ENCODE results near the gene COPS8. TPM values are rescaled to one million over a fixed set of nuclear protein-coding genes. Genes with fewer than 3 reads are reported as not detected.

COPS8 gene
- total and polyA plus RNA-seq, 2 of the 8 experiments (the other 6 are each of a cell fraction or from before 2014, with no cell fraction given): 59.3 to 67.5 TPM

DNA sequence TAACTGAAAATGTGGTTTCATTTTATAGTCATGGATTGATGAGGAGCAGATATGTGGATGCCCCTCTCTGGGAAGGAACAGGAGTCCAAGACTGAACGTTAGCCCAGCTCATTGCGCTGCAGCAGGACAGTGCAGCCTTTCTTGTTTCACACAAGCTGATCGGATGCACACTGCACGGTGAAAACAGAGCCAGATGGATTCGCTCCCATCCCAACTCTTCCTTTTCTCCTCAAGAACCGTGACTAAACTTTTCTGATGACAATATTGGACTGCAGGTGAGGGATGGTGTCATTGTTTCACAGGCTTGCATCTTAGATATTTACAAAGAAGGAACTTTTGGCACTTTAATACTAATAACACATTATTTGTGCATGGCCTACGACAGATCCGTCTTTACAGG, 33.8 kb upstream of the COPS8 start (continued):
- TF ChIP-seq, protein P1, sequence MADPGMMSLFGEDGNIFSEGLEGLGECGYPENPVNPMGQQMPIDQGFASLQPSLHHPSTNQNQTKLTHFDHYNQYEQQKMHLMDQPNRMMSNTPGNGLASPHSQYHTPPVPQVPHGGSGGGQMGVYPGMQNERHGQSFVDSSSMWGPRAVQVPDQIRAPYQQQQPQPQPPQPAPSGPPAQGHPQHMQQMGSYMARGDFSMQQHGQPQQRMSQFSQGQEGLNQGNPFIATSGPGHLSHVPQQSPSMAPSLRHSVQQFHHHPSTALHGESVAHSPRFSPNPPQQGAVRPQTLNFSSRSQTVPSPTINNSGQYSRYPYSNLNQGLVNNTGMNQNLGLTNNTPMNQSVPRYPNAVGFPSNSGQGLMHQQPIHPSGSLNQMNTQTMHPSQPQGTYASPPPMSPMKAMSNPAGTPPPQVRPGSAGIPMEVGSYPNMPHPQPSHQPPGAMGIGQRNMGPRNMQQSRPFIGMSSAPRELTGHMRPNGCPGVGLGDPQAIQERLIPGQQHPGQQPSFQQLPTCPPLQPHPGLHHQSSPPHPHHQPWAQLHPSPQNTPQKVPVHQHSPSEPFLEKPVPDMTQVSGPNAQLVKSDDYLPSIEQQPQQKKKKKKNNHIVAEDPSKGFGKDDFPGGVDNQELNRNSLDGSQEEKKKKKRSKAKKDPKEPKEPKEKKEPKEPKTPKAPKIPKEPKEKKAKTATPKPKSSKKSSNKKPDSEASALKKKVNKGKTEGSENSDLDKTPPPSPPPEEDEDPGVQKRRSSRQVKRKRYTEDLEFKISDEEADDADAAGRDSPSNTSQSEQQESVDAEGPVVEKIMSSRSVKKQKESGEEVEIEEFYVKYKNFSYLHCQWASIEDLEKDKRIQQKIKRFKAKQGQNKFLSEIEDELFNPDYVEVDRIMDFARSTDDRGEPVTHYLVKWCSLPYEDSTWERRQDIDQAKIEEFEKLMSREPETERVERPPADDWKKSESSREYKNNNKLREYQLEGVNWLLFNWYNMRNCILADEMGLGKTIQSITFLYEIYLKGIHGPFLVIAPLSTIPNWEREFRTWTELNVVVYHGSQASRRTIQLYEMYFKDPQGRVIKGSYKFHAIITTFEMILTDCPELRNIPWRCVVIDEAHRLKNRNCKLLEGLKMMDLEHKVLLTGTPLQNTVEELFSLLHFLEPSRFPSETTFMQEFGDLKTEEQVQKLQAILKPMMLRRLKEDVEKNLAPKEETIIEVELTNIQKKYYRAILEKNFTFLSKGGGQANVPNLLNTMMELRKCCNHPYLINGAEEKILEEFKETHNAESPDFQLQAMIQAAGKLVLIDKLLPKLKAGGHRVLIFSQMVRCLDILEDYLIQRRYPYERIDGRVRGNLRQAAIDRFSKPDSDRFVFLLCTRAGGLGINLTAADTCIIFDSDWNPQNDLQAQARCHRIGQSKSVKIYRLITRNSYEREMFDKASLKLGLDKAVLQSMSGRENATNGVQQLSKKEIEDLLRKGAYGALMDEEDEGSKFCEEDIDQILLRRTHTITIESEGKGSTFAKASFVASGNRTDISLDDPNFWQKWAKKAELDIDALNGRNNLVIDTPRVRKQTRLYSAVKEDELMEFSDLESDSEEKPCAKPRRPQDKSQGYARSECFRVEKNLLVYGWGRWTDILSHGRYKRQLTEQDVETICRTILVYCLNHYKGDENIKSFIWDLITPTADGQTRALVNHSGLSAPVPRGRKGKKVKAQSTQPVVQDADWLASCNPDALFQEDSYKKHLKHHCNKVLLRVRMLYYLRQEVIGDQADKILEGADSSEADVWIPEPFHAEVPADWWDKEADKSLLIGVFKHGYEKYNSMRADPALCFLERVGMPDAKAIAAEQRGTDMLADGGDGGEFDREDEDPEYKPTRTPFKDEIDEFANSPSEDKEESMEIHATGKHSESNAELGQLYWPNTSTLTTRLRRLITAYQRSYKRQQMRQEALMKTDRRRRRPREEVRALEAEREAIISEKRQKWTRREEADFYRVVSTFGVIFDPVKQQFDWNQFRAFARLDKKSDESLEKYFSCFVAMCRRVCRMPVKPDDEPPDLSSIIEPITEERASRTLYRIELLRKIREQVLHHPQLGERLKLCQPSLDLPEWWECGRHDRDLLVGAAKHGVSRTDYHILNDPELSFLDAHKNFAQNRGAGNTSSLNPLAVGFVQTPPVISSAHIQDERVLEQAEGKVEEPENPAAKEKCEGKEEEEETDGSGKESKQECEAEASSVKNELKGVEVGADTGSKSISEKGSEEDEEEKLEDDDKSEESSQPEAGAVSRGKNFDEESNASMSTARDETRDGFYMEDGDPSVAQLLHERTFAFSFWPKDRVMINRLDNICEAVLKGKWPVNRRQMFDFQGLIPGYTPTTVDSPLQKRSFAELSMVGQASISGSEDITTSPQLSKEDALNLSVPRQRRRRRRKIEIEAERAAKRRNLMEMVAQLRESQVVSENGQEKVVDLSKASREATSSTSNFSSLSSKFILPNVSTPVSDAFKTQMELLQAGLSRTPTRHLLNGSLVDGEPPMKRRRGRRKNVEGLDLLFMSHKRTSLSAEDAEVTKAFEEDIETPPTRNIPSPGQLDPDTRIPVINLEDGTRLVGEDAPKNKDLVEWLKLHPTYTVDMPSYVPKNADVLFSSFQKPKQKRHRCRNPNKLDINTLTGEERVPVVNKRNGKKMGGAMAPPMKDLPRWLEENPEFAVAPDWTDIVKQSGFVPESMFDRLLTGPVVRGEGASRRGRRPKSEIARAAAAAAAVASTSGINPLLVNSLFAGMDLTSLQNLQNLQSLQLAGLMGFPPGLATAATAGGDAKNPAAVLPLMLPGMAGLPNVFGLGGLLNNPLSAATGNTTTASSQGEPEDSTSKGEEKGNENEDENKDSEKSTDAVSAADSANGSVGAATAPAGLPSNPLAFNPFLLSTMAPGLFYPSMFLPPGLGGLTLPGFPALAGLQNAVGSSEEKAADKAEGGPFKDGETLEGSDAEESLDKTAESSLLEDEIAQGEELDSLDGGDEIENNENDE (IDR thresholded peaks at IDR 0.05; ENCODE audit: insufficient replicate concordance, low read length): no peak
- TF ChIP-seq, protein P2, sequence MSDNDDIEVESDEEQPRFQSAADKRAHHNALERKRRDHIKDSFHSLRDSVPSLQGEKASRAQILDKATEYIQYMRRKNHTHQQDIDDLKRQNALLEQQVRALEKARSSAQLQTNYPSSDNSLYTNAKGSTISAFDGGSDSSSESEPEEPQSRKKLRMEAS (IDR thresholded peaks at IDR 0.05): no peak
- TF ChIP-seq SP1 (IDR thresholded peaks at IDR 0.05; ENCODE audit: low read depth, low read length) (no peak), EGR1 (IDR thresholded peaks at IDR 0.05; ENCODE audit: borderline replicate concordance, low read depth, low read length) (no peak), TAF7 (optimal IDR thresholded peaks at IDR 0.05; ENCODE audit: borderline replicate concordance, low read depth, low read length) (no peak), FOSL1 (IDR thresholded peaks at IDR 0.05; ENCODE audit: insufficient read depth, low read depth, low read length) (no peak), RFX5 (IDR thresholded peaks at IDR 0.05; ENCODE audit: borderline replicate concordance, low read depth, low read length) (no peak), BRCA1 (IDR thresholded peaks at IDR 0.05; ENCODE audit: low read depth, low read length) (no peak), KDM1A (IDR thresholded peaks at IDR 0.05; ENCODE audit: borderline replicate concordance, low read length) (no peak), SIRT6 (IDR thresholded peaks at IDR 0.05; ENCODE audit: low read length) (no peak), POLR2AphosphoS5 (IDR thresholded peaks at IDR 0.05; ENCODE audit: low read depth, low read length) (no peak), BACH1 (IDR thresholded peaks at IDR 0.05; ENCODE audit: low read length) (no peak), HDAC6 (IDR thresholded peaks at IDR 0.05; ENCODE audit: low read depth, low read length) (no peak)

Measured in H1 (cell line).